ENCODE results near the gene AKR1E2.
"Not testable (repeated sequence)": the region's sequence is repeated elsewhere in the genome, so short reads cannot be mapped to it uniquely, and the experiment has no call there.

AKR1E2 gene

DNA sequence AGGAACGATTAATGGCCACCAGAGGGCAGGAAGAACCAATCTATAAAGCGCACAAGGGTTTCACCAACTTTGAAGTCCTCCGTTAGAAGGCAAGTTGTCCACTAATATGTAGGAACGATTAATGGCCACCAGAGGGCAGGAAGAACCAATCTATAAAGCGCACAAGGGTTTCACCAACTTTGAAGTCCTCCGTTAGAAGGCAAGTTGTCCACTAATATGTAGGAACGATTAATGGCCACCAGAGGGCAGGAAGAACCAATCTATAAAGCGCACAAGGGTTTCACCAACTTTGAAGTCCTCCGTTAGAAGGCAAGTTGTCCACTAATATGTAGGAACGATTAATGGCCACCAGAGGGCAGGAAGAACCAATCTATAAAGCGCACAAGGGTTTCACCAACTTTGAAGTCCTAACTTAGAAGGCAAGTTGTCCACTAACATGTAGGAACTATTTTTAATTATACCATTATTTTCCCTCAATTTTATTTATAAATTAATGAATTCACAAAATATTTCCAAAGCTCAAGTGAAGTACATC is 10.3 kb upstream of the AKR1E2 start:
- not testable (repeated sequence) for DNase-seq

GRCh38 chr10:4816966-4817365 is 9.0 kb upstream of the AKR1E2 start:
- DNase-seq = no peak

GRCh38 chr10:4819067-4819466 is 6.9 kb upstream of the AKR1E2 start:
- no peak for DNase-seq

DNA sequence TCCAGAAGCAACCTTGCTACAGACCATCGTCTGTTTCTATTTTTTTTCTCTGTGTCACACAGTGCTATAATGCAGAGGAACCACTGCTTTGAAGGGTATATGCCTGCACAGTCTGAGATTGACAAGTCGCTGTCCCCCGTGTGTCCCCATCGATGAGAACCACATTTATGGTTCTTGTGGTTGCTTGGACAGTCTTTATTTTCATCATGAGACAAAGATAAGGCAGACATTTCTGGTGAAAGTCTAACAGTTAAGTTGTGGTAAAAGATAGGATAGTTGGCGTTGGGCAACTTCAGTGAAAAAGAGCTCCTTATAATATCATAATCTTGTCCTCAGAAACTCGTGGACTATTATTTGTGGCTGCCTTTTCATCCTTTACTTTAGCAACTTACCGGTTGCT is 6.3 kb upstream of the AKR1E2 start:
- DNase-seq = no peak

DNA sequence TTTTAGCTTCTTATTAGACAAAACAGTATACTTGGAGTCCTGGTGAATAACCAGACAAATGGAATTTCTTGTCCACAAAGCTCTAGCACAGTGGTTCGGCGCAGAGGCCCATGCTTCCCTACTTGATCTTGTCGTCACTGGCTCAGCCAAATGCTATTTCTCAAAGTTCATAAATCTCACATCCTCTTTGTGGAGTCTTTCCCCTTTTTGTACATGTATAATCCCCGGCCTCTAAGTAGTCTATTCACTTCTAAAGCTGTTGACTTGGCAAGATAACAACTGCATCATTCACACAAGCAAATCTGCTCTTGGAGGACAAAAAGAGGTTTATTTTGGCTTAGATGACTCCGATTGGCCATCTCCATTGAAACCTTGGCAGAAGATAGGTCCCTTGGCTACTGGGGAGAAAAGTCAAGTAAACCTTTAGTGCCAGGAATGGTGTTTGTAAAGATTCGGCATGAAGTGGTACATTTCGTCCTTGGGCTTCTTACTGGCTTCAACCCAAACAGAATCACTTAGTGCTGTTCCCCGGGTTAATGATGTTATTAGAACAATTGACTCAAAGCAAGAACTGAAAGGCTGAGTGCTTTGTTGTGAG is 5.1 kb upstream of the AKR1E2 start:
- DNase-seq = no peak

GRCh38 chr10:4822208-4822607 is 3.8 kb upstream of the AKR1E2 start:
- DNase-seq = no peak

DNA sequence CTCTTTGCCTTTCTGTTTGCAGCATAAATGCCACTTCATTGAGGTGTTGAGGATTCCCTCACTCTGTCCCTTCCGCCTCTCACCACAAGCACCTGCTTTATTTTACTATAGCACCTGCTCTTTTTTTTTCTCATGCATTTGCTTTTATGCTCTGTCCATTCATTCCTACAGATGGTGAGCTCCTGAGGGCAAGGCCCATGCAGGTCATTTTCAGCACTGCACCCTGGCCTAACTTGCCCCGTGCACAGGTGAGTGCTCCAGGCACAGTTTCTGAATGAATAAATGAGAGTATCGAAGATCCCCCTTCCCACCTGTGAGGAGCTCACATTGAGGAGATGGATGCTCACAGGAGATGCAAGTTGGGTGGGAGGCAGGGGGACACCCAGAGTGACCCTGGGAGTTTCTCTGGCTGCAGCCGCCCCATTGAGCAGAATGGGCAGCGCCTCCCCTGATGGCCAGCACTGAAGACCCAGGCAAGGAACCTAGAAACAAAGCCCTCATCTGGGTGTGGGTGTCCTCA is 1.2 kb upstream of the AKR1E2 start:
- no peak for DNase-seq

GRCh38 chr10:4825456-4825867 is 545 bp upstream of the AKR1E2 start:
- no peak for DNase-seq

- DNase-seq = no peak
Observed at GRCh38 chr10:4826792-4827324, 851 bp downstream of the AKR1E2 start.

DNA sequence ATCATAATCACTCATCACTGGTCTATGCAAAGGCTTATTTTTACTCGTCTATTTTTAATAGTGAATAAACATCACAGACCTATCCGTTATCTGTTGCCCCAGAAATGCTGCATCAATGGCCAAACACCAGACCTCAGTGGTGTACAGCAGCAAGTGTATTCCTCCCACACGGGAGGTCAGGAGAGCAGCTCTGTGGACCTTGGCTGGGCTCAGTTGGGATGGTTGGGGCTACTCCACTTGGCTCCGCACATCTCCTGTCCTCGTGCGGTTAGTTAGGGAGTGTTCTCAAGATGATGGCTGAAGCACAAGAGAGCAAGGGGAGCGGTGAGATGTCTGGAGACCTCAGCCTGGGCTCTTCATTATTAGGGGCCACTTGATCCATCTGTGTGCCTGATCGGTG is 2.0 kb downstream of the AKR1E2 start:
- DNase-seq = no peak

DNA sequence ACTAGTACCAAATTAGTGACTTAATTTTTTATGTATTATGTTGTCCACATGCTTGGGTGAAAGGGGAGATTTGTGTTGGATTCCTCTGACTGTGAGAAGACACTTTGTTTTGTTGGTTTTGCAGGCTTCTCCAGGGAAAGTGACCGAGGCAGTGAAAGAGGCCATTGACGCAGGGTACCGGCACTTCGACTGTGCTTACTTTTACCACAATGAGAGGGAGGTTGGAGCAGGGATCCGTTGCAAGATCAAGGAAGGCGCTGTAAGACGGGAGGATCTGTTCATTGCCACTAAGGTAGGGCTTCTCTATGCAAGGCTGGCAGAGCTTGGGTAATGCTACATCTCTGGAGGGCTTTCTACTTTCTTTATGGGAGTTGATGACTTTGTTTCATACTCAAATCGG is 4.5 kb downstream of the AKR1E2 start:
- DNase-seq = no peak

DNA sequence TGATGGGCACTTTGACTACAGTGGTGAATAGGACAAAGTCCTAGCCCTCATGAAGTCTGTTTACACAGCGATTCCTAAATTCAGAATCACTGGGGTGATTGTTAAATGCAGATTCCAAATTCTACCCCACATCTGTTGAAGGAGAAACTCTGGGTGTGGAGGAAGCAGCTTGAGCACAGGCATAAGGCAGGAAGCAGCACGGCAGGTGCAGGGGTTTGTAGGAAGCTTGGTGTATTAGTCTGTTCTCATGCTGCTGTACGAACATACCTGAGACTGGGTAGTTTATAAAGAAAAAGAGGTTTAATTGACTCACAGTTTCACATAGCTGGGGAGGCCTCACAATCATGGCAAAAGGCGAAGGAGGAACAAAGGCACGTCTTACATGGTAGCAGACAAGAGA is 5.1 kb downstream of the AKR1E2 start:
- DNase-seq = no peak

DNA sequence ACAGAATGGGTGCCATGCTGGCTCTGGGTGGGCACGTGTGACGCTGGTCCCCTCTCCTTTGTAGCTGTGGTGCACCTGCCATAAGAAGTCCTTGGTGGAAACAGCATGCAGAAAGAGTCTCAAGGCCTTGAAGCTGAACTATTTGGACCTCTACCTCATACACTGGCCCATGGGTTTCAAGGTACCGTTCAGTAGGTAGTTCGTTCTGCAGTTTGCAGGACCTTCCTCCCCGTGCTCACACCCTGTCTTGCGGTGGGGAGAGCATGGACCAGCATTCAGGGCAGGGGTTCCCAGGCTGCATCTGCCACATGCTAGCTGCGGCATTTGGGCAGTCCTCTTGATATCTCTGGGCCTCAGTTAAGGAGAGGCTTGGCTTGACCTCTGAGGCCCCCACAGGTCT is 7.3 kb downstream of the AKR1E2 start:
- DNase-seq = no peak

GRCh38 chr10:4834898-4835405 is 8.9 kb downstream of the AKR1E2 start:
- DNase-seq = no peak

GRCh38 chr10:4835494-4835918 is 9.5 kb downstream of the AKR1E2 start:
- no peak for DNase-seq

GRCh38 chr10:4836416-4836969 is 10.5 kb downstream of the AKR1E2 start:
- DNase-seq = no peak

DNA sequence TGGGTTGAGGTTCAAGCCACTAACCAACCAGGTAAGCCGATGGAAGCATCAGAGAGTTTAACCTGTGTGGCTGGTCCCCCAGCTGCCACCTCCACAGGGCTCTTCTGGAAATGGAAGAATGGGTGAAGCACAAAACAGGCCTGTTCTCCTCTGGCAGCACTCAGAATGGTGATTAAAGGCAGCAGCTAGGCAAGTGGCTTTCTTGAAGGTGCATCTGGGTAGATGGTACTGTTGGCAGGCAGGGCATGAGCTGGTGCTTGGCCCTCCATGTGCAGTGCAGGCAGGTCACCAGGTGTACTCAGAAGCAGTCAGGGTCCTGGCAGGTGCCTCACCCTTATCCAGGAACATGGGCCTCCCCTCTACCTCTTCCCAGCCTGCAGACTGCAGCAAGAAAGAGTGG is 11.5 kb downstream of the AKR1E2 start:
- DNase-seq = no peak

- no peak for DNase-seq
Observed at GRCh38 chr10:4838743-4839142, 12.7 kb downstream of the AKR1E2 start.

DNA sequence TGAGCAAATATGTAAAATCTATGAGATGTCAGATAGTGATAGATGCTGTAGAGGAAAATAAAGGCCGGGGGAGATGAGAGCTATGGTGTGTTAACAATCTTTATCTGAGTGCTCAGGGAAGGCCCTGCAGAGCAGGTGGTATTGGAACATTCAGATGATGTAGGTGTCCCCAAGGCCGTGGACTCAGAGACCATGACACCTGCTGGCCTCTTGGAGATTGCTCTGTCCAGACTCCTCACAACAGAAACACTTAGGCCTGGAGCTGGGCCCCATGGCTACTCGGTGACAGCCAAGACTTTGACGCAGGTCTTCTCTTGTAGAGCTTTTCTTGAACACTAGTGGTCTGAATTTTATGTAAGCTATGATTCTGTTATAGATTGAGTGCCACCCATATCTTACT is 13.3 kb downstream of the AKR1E2 start:
- DNase-seq = no peak

- DNase-seq = no peak
Observed at GRCh38 chr10:4840151-4840550, 14.1 kb downstream of the AKR1E2 start.

- DNase-seq = no peak
Observed at GRCh38 chr10:4843525-4844180, 17.6 kb downstream of the AKR1E2 start.

- peak; percentile 12 for DNase-seq
Observed at GRCh38 chr10:4844864-4845263, 18.9 kb downstream of the AKR1E2 start.

DNA sequence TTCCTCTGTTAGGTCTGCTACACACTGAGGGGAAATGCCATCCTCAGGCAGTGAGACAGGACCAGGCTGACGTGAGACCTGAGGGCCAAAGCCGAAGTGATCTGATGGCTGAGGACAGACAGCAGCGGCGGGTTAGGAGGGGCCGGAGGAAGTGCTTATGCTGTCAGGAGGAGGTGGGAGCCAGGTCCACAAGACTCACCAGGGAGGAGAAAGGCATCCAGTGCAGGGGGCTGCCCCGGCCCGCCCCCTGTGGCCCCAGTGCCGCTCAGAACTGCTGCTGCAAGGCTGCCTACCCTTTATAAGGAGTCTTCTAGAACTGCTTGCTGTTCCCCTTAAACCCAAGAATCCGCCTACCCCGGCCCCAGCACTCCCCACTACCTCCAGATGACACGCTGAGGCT is 19.8 kb downstream of the AKR1E2 start:
- no peak for DNase-seq

DNA sequence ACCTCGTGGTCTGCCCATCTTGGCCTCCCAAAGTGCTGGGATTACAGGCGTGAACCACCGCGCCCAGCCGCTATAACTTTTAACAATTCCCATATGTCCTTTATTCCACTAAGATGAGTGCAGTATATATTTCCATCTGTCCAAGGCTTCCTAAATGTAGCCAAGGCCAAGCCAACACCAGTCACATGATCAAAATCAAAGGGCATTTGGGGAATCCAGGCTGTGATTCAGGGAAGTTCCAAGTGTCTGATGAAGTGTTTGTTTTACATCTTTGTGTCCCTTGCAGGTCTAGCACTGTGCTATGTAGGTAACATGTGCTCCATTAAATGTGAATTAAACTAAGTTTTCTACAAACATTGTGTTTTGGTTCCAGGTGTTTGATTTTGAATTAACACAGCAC is 20.8 kb downstream of the AKR1E2 start:
- DNase-seq = no peak
